NCI-H524 (cell line): ENCODE data around the gene ZNF280D.
"Not testable (repeated sequence)": the region's sequence is repeated elsewhere in the genome, so short reads cannot be mapped to it uniquely, and the experiment has no call there.

ENCODE experiments used
- DNase-seq, 2 experiments: peaks; one replicate each; lab custom pipeline; 2025; lab: John Stamatoyannopoulos, UW

ZNF280D gene

GRCh38 chr15:56733136-56734012, at the start of gene ZNF280D:
TSS of gene ZNF280D (minus strand) at chr15:56733509. CDS start at chr15:56707109, 26,400 bp downstream.
- peak; percentile 61 to 81 for DNase-seq

GRCh38 chr15:56782306-56782705, 49.0 kb upstream of the ZNF280D start:
- no peak for DNase-seq

- no peak for DNase-seq
Measured at GRCh38 chr15:56781666-56782065, 48.4 kb upstream of the ZNF280D start.

- not testable (repeated sequence) for DNase-seq
Measured at GRCh38 chr15:56780102-56780725, 46.9 kb upstream of the ZNF280D start.

- DNase-seq, result not testable (repeated sequence)
Measured at GRCh38 chr15:56779449-56779848, 46.1 kb upstream of the ZNF280D start.

- DNase-seq, result no peak
Measured at GRCh38 chr15:56778761-56779160, 45.5 kb upstream of the ZNF280D start.

- no peak for DNase-seq
Measured at GRCh38 chr15:56776839-56777238, 43.5 kb upstream of the ZNF280D start.

GRCh38 chr15:56775641-56776040, 42.3 kb upstream of the ZNF280D start:
- DNase-seq, result no peak

GRCh38 chr15:56774356-56774755, 41.0 kb upstream of the ZNF280D start:
- no peak for DNase-seq

- no peak for DNase-seq
Measured at GRCh38 chr15:56772868-56773639, 39.7 kb upstream of the ZNF280D start.

- no peak for DNase-seq
Measured at GRCh38 chr15:56770173-56770572, 36.9 kb upstream of the ZNF280D start.

GRCh38 chr15:56767315-56767714, 34.0 kb upstream of the ZNF280D start:
- DNase-seq, result no peak

- DNase-seq, result peak; percentile 11 to 27
Measured at GRCh38 chr15:56765251-56765650, 31.9 kb upstream of the ZNF280D start.

GRCh38 chr15:56763141-56763895, 30.0 kb upstream of the ZNF280D start:
- DNase-seq, result no peak

- DNase-seq, result peak; percentile 12 to 73
Measured at GRCh38 chr15:56760186-56760585, 26.9 kb upstream of the ZNF280D start.

GRCh38 chr15:56759450-56759845, 26.1 kb upstream of the ZNF280D start:
- DNase-seq, result no peak

- no peak for DNase-seq
Measured at GRCh38 chr15:56758770-56759449, 25.6 kb upstream of the ZNF280D start.

- DNase-seq, result no peak
Measured at GRCh38 chr15:56757875-56758274, 24.6 kb upstream of the ZNF280D start.

- DNase-seq, result no peak
Measured at GRCh38 chr15:56754772-56755370, 21.6 kb upstream of the ZNF280D start.

GRCh38 chr15:56752986-56753385, 19.7 kb upstream of the ZNF280D start:
- DNase-seq, result no peak

GRCh38 chr15:56749982-56750381, 16.7 kb upstream of the ZNF280D start:
- DNase-seq, result no peak
